ENCODE data around the gene ZSCAN10.

The ZSCAN10 gene

DNA sequence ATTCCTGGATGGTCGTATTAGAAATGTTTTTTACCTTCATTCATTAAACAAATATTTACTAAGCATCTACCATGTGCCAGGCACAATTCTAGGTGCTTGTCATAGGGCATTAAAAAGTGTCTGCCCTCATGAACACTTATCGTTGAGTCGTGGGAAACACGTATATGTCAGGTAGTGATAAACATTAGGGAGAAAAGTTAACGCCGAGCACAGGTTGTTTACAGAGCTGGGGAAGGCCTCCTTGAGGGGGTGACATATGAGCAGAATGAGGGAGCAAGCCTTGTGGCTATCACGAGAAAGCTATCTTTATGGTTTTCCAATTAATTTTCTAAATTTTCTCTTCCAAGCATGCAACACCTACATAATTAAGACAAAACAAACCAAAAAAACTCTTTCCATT is 34.8 kb upstream of the ZSCAN10 start:
- TF ChIP-seq EP300 (IDR thresholded peaks at IDR 0.05; ENCODE audit: borderline replicate concordance) (no peak), FOXM1 (IDR thresholded peaks at IDR 0.05; ENCODE audit: borderline replicate concordance, low read depth) (no peak), RAD21 (IDR thresholded peaks at IDR 0.05; ENCODE audit: low read depth) (no peak), TAF1 (IDR thresholded peaks at IDR 0.05; ENCODE audit: low read depth) (no peak), EGR1 (IDR thresholded peaks at IDR 0.05) (no peak), TCF12 (IDR thresholded peaks at IDR 0.05; ENCODE audit: low read depth) (no peak), TEAD4 (IDR thresholded peaks at IDR 0.05) (no peak), CREB1 (IDR thresholded peaks at IDR 0.05; ENCODE audit: low read depth) (no peak), ZBTB7A (IDR thresholded peaks at IDR 0.05; ENCODE audit: low read depth) (no peak), CEBPB (IDR thresholded peaks at IDR 0.05) (no peak), NFIC (IDR thresholded peaks at IDR 0.05) (no peak)
- TF ChIP-seq, protein P1, sequence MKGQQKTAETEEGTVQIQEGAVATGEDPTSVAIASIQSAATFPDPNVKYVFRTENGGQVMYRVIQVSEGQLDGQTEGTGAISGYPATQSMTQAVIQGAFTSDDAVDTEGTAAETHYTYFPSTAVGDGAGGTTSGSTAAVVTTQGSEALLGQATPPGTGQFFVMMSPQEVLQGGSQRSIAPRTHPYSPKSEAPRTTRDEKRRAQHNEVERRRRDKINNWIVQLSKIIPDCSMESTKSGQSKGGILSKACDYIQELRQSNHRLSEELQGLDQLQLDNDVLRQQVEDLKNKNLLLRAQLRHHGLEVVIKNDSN (IDR thresholded peaks at IDR 0.05) = no peak
- TF ChIP-seq, protein P2, sequence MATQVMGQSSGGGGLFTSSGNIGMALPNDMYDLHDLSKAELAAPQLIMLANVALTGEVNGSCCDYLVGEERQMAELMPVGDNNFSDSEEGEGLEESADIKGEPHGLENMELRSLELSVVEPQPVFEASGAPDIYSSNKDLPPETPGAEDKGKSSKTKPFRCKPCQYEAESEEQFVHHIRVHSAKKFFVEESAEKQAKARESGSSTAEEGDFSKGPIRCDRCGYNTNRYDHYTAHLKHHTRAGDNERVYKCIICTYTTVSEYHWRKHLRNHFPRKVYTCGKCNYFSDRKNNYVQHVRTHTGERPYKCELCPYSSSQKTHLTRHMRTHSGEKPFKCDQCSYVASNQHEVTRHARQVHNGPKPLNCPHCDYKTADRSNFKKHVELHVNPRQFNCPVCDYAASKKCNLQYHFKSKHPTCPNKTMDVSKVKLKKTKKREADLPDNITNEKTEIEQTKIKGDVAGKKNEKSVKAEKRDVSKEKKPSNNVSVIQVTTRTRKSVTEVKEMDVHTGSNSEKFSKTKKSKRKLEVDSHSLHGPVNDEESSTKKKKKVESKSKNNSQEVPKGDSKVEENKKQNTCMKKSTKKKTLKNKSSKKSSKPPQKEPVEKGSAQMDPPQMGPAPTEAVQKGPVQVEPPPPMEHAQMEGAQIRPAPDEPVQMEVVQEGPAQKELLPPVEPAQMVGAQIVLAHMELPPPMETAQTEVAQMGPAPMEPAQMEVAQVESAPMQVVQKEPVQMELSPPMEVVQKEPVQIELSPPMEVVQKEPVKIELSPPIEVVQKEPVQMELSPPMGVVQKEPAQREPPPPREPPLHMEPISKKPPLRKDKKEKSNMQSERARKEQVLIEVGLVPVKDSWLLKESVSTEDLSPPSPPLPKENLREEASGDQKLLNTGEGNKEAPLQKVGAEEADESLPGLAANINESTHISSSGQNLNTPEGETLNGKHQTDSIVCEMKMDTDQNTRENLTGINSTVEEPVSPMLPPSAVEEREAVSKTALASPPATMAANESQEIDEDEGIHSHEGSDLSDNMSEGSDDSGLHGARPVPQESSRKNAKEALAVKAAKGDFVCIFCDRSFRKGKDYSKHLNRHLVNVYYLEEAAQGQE (IDR thresholded peaks at IDR 0.05; ENCODE audit: low read depth) = no peak
- TF ChIP-seq, protein P3, sequence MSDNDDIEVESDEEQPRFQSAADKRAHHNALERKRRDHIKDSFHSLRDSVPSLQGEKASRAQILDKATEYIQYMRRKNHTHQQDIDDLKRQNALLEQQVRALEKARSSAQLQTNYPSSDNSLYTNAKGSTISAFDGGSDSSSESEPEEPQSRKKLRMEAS (IDR thresholded peaks at IDR 0.05) = no peak

DNA sequence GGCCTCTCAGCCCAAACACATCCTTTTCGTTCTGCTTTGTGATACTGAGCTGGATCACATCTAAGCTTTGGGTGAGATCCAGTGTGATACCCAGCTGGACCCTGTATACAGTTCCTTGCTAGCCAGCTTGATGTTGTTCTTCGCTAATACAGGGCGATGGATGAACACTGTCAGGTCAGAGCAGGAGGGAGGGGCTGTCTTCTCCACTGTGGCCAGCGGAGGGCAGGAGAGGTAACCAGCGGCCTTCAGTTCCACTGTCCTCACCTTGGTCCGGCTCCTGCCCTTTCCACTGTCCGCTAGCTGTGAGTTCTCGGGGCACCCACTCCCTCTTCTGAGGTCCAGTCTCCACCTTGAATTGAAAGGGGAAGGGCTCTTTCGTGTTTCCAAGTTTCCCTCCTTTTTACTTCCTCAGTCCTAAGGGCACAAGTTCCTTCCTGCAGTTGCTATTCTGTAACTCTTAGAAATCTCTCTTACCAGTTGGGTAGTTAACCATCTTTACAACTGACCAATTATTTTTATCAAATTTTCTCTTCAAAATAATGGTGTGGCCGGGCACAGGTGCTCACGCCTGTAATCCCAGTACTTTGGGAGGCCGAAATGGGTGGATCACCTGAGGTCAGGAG is 32.8 kb upstream of the ZSCAN10 start:
- TF ChIP-seq, protein P2 (IDR thresholded peaks at IDR 0.05; ENCODE audit: low read depth) = no peak
- TF ChIP-seq RAD21 (IDR thresholded peaks at IDR 0.05; ENCODE audit: low read depth) (peak; percentile 41; the same call in 1 of the 2 replicates), FOXM1 (IDR thresholded peaks at IDR 0.05; ENCODE audit: borderline replicate concordance, low read depth) (no peak), CEBPB (IDR thresholded peaks at IDR 0.05) (no peak), TCF12 (IDR thresholded peaks at IDR 0.05; ENCODE audit: low read depth) (no peak)
- TF ChIP-seq, protein P1 (IDR thresholded peaks at IDR 0.05) = no peak

DNA sequence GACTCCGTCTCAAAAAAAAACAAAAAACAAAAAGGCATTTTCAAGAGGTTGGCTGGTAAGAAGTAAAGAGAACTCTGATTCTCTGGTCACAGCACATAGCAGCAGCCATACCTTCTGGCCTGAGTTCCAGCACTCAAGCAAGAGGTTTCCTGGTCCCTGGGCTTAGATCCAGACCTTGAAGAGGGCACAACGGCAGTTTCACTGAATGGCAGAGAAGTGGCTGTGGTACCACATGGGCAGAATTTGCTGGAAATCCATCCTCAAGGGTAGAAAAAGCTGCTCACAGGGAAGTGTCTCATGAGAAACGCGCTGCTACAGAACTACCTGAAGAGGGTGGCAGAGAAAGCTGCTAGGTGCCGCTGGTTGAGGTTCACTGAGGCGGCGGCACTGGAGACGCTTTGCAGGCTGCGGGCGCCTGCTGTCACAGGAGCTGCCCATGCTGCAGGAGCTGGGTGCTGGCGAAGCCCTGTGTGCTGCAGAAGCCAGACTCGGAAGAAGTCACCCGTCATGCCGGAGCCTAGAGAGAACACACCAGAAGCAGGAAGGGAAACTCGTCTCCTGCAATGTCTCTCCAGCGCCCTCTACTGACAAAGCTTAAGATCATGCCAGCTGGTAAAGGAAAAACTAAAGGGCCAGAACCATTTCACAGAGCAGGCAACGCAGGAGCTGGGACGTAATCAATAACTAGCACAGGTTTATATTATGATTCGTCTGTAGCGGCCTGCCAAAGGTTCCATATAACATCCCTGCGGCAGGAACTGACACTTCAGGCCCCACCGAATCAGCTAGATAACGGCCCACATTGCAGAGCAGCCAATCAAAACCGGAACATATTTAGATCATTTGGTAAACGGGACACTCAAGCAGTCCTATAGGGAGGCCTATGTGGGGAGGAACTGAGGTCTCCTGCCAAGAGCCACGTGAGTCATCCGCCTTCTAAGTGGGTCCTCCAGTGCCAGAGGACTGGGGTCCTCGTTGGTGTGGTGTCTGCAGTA is 30.3 kb upstream of the ZSCAN10 start:
- TF ChIP-seq RAD21 (IDR thresholded peaks at IDR 0.05; ENCODE audit: low read depth) (peak; percentile 72), FOXM1 (IDR thresholded peaks at IDR 0.05; ENCODE audit: borderline replicate concordance, low read depth) (no peak)

DNA sequence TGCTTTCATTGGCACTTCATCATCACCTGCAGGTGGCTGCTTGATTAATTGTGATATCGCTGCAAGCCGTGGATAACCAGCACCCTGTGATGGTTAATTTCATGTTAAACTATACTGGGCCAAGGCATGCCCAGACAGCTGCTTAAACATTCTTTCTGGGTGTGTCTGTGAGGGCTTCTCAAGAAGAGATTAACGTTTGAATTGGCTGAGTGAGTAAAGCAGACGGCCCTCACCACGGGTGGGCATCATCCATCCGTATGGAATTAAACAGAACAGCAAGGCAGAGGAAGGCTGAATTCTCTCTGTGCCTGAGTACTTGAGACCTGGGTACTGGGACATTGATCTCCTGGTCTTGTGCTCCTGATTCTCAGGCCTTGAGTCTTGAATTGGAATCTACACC is 28.7 kb upstream of the ZSCAN10 start:
- TF ChIP-seq CEBPB (IDR thresholded peaks at IDR 0.05) (no peak), TAF1 (IDR thresholded peaks at IDR 0.05; ENCODE audit: low read depth) (no peak), TEAD4 (IDR thresholded peaks at IDR 0.05) (no peak), TCF12 (IDR thresholded peaks at IDR 0.05; ENCODE audit: low read depth) (no peak), RAD21 (IDR thresholded peaks at IDR 0.05; ENCODE audit: low read depth) (no peak), ZBTB7A (IDR thresholded peaks at IDR 0.05; ENCODE audit: low read depth) (no peak), EGR1 (IDR thresholded peaks at IDR 0.05) (no peak), NFIC (IDR thresholded peaks at IDR 0.05) (no peak), FOXM1 (IDR thresholded peaks at IDR 0.05; ENCODE audit: borderline replicate concordance, low read depth) (no peak), EP300 (IDR thresholded peaks at IDR 0.05; ENCODE audit: borderline replicate concordance) (no peak), YY1 (IDR thresholded peaks at IDR 0.05; ENCODE audit: low read depth) (no peak)
- TF ChIP-seq, protein P1 (IDR thresholded peaks at IDR 0.05) = no peak
- TF ChIP-seq, protein P2 (IDR thresholded peaks at IDR 0.05; ENCODE audit: low read depth) = no peak
- TF ChIP-seq, protein P3 (IDR thresholded peaks at IDR 0.05) = no peak
